Activated naive CD4-positive, alpha-beta T cell treated with anti-CD3 and anti-CD28 coated beads, Interleukin-2, amount 50 U/mL, for 24 hours (primary cell): ENCODE data around the gene TLN1.

Experiments
- H3K27ac Mint-ChIP-seq: one replicate; pipeline ENCODE4 v1.8.0; 2021; ENCODE audit warnings: mild to moderate bottlenecking, mixed read lengths
- H3K27me3 Mint-ChIP-seq: one replicate; pipeline ENCODE4 v1.8.0; 2021; ENCODE audit warnings: mixed read lengths
- H3K36me3 Mint-ChIP-seq: one replicate; pipeline ENCODE4 v1.8.0; 2021; ENCODE audit warnings: mixed read lengths
- H3K4me1 Mint-ChIP-seq: one replicate; pipeline ENCODE4 v1.8.0; 2021; ENCODE audit warnings: mixed read lengths
- H3K4me3 Mint-ChIP-seq: one replicate; pipeline ENCODE4 v1.8.0; 2021; ENCODE audit warnings: mild to moderate bottlenecking, mixed read lengths
- H3K9me3 Mint-ChIP-seq: one replicate; pipeline ENCODE4 v1.8.0; 2021; ENCODE audit warnings: mixed read lengths

The TLN1 gene

GRCh38 chr9:35689542-35690293, 42.3 kb downstream of the TLN1 start, which contains the start of gene TPM2:
TPM2 (minus strand) TSS chr9:35689925; CDS start chr9:35689817, 108 bp downstream.
- Mint-ChIP-seq H3K4me3 (peak within 1 kb of the TSS; percentile 86), H3K27ac (peak within 1 kb of the TSS; percentile 74), H3K9me3 (no peaks in the 10 kb centered on the region), H3K27me3 (no peaks in the 10 kb centered on the region), H3K4me1 (peaks cover 28% of the 10 kb centered on the region), H3K36me3 (no peaks in the 10 kb centered on the region)

GRCh38 chr9:35688558-35689541, 43.1 kb downstream of the TLN1 start:
- Mint-ChIP-seq H3K4me3 (peak overlapping the region; percentile 35), H3K9me3 (no peaks in the 10 kb centered on the region), H3K36me3 (no peaks in the 10 kb centered on the region), H3K4me1 (peaks cover 28% of the 10 kb centered on the region), H3K27me3 (no peaks in the 10 kb centered on the region), H3K27ac (peak overlapping the region; percentile 74)

- Mint-ChIP-seq H3K36me3 (no peaks in the 10 kb centered on the region), H3K9me3 (no peaks in the 10 kb centered on the region), H3K4me1 (peaks cover 28% of the 10 kb centered on the region), H3K4me3 (no peak overlapping the region), H3K27ac (no peak overlapping the region), H3K27me3 (no peaks in the 10 kb centered on the region)
Observed at GRCh38 chr9:35687972-35688557, 43.9 kb downstream of the TLN1 start.

- no peaks in the 10 kb centered on the region for H3K9me3 Mint-ChIP-seq
- H3K4me3 Mint-ChIP-seq = no peak overlapping the region
- peaks cover 28% of the 10 kb centered on the region for H3K4me1 Mint-ChIP-seq
- H3K27ac Mint-ChIP-seq = no peak overlapping the region
- no peaks in the 10 kb centered on the region for H3K36me3 Mint-ChIP-seq
- H3K27me3 Mint-ChIP-seq = no peaks in the 10 kb centered on the region
Observed at GRCh38 chr9:35687306-35687705, 44.7 kb downstream of the TLN1 start.

- Mint-ChIP-seq H3K9me3 (no peaks in the 10 kb centered on the region), H3K27ac (no peak overlapping the region), H3K4me1 (peaks cover 22% of the 10 kb centered on the region), H3K4me3 (no peak overlapping the region), H3K36me3 (no peaks in the 10 kb centered on the region), H3K27me3 (no peaks in the 10 kb centered on the region)
Observed at GRCh38 chr9:35686222-35687203, 45.5 kb downstream of the TLN1 start.

GRCh38 chr9:35685506-35685905, 46.5 kb downstream of the TLN1 start:
- H3K27me3 Mint-ChIP-seq = no peaks in the 10 kb centered on the region
- peaks cover 18% of the 10 kb centered on the region for H3K4me1 Mint-ChIP-seq
- H3K4me3 Mint-ChIP-seq = no peak overlapping the region
- H3K27ac Mint-ChIP-seq = no peak overlapping the region
- H3K36me3 Mint-ChIP-seq = no peaks in the 10 kb centered on the region
- H3K9me3 Mint-ChIP-seq = no peaks in the 10 kb centered on the region

GRCh38 chr9:35684921-35685320, 47.1 kb downstream of the TLN1 start:
- Mint-ChIP-seq H3K4me3 (no peak overlapping the region), H3K27me3 (no peaks in the 10 kb centered on the region), H3K36me3 (no peaks in the 10 kb centered on the region), H3K4me1 (peaks cover 18% of the 10 kb centered on the region), H3K27ac (no peak overlapping the region), H3K9me3 (no peaks in the 10 kb centered on the region)

GRCh38 chr9:35683323-35683722, 48.7 kb downstream of the TLN1 start:
- Mint-ChIP-seq H3K27me3 (no peaks in the 10 kb centered on the region), H3K27ac (no peak overlapping the region), H3K4me1 (peaks cover 9% of the 10 kb centered on the region), H3K9me3 (no peaks in the 10 kb centered on the region), H3K4me3 (no peak overlapping the region), H3K36me3 (no peaks in the 10 kb centered on the region)

GRCh38 chr9:35682520-35683315, 49.3 kb downstream of the TLN1 start:
- Mint-ChIP-seq H3K4me3 (no peak overlapping the region), H3K4me1 (peaks cover 5% of the 10 kb centered on the region), H3K27me3 (no peaks in the 10 kb centered on the region), H3K9me3 (no peaks in the 10 kb centered on the region), H3K27ac (no peak overlapping the region), H3K36me3 (no peaks in the 10 kb centered on the region)

- Mint-ChIP-seq H3K4me3 (no peak overlapping the region), H3K27ac (no peak overlapping the region), H3K27me3 (no peaks in the 10 kb centered on the region), H3K4me1 (peaks cover under 1% of the 10 kb centered on the region), H3K36me3 (no peaks in the 10 kb centered on the region), H3K9me3 (no peaks in the 10 kb centered on the region)
Observed at GRCh38 chr9:35682051-35682450, 49.9 kb downstream of the TLN1 start.

- Mint-ChIP-seq H3K27ac (no peak overlapping the region), H3K4me1 (peaks cover 5% of the 10 kb centered on the region), H3K4me3 (no peak overlapping the region)
Observed at GRCh38 chr9:35681341-35682002, 50.5 kb downstream of the TLN1 start.

GRCh38 chr9:35680331-35681105, 51.5 kb downstream of the TLN1 start:
- H3K4me1 Mint-ChIP-seq = peaks cover 8% of the 10 kb centered on the region
- H3K27me3 Mint-ChIP-seq = no peaks in the 10 kb centered on the region
- H3K4me3 Mint-ChIP-seq = no peak overlapping the region
- no peaks in the 10 kb centered on the region for H3K36me3 Mint-ChIP-seq
- no peaks in the 10 kb centered on the region for H3K9me3 Mint-ChIP-seq
- H3K27ac Mint-ChIP-seq = no peak overlapping the region

More at GRCh38 chr9:35681341-35682002, 50.5 kb downstream of the TLN1 start:
- Mint-ChIP-seq H3K27me3 (no peaks in the 10 kb centered on the region), H3K36me3 (no peaks in the 10 kb centered on the region), H3K9me3 (no peaks in the 10 kb centered on the region)

- no peaks in the 10 kb centered on the region for H3K36me3 Mint-ChIP-seq
- H3K9me3 Mint-ChIP-seq = no peaks in the 10 kb centered on the region
- no peak overlapping the region for H3K4me3 Mint-ChIP-seq
- peaks cover 8% of the 10 kb centered on the region for H3K4me1 Mint-ChIP-seq
- H3K27me3 Mint-ChIP-seq = no peaks in the 10 kb centered on the region
- H3K27ac Mint-ChIP-seq = no peak overlapping the region
Observed at GRCh38 chr9:35679766-35680330, 52.1 kb downstream of the TLN1 start.
